CD4-positive, alpha-beta T cell treated with Interleukin-12 subunit alpha and Interleukin-12 subunit beta, for 1 hour (primary cell): Measurements from ENCODE around the gene KPNB1.

Experiments used
- DNase-seq: peaks from one replicate; pipeline ENCODE4 v3.0.0-alpha.2; 2020

The KPNB1 gene

DNA sequence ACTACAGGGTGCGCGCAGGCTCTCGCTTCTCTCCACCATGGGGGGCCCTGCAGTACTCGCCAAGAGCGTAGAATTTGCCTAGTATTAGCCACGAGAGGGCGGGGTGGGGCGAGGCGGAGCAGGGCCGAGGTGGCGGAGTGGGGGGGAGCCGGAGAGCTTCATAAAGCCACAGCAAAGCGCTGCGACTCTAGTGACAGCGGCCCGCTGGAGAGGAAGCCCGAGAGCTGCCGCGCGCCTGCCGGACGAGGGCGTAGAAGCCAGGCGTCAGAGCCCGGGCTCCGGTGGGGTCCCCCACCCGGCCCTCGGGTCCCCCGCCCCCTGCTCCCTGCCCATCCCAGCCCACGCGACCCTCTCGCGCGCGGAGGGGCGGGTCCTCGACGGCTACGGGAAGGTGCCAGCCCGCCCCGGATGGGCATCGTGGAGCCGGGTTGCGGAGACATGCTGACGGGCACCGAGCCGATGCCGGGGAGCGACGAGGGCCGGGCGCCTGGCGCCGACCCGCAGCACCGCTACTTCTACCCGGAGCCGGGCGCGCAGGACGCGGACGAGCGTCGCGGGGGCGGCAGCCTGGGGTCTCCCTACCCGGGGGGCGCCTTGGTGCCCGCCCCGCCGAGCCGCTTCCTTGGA is 83.4 kb downstream of the KPNB1 start, which contains the start of gene TBX21:
Gene TBX21, plus strand, starts transcription at position 190 of the 627 bp plus-strand sequence. Its CDS starts 219 bp downstream, at position 409.
- DNase-seq, result peak; percentile 93

DNA sequence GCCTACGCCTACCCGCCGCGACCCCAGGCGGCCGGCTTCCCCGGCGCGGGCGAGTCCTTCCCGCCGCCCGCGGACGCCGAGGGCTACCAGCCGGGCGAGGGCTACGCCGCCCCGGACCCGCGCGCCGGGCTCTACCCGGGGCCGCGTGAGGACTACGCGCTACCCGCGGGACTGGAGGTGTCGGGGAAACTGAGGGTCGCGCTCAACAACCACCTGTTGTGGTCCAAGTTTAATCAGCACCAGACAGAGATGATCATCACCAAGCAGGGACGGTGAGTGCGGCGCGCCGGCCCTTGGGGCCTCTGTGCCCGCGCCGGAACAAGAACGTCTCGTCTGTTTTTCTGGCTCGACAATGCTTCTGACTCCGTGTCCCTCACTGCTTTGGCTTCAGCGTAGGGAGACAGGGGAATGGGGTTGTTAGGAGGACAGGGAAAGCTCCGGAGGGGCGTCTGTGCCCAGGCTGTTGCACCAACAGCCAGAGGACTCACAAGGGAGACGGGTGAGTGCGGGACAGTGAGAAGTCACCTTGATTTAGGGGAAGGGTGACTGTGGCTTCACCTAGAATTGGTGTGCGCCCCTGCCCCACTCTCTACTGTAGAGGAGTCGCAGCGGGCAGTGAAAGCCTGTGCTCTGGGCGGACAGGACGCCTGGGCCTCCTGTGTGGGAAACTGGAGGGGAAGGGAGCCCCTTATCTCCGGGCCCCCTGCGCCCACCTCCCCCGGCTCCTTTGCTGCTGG is 84.1 kb downstream of the KPNB1 start:
- DNase-seq, result no peak

DNA sequence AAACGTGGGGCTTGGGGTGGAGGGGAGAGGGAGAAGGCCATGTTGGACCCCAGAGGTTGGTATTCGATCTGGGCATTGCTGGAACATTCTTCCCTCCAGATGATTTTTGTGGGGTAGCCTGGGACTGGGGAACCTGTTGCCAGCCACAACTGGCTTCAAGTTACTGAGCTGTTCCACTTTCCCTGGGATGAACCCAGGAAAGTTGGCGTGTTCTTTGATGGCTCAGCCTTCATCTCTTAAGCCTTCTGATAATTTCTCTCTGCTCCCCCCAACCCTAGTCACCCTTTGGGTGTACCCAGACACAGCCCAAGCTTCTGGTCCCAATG is 85.4 kb downstream of the KPNB1 start:
- no peak for DNase-seq
